ENCODE data around the gene FBXO30.

FBXO30 gene

DNA sequence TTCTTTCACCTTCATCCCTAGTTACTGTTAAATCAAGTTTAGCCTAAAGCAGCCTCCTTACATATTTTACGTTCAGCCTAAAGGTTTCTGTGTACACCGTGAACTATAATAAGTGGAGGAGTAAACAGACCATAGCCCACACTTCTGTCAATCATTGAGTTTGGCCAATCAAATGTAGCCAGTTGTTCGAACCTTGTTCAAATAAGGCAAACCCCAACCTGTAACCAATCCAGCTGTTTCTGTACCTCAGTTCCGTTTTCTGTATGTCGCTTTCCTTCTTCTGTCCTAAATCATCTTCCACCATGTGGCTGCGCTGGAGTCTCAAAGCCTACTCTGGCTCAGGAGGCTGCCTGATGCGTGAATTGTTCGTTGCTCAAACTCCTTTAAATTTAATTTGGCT is 1.8 kb upstream of the FBXO30 start:
- no peak for DNase-seq (ENCODE audit: low spot score)

GRCh38 chr6:145815309-145816274 is 997 bp upstream of the FBXO30 start:
- peak; percentile 56 for DNase-seq (ENCODE audit: low spot score)

GRCh38 chr6:145814035-145814500 is 527 bp downstream of the FBXO30 start:
- DNase-seq (ENCODE audit: low spot score), result peak; percentile 28

DNA sequence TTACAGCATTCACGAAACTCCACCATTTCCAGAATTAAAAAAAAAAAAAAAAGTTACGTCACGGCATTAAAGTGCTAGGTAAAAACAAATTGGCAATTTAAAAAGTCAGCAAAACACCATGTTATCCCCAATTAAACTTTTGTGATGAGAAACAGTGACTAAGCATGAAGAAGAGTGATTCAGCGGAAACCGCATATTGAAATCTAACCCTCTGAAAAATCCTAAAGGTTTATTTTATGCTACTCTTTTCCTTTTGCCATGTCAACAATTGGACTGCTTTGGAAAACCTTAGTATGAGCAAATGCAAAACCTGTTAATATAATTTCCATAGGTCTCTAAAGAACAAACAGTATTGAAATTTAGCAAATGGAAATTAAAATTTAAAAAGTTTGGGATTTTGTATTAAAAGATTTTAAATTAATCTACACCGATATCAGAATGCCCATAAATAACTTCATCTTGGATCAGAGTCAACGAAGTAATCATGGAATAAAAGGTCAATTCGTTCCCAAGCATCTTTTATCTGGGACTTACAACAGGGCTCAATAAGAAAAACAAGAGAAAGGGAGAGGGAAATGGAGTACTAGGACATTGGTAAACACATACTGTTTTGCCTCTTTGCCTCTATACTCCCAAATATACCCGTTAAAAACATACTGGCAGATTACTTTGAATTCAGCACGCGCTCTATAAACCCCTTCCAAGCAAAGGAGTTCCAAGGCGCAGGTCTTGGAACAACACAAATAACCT is 1.1 kb downstream of the FBXO30 start:
- DNase-seq (ENCODE audit: low spot score), result no peak

DNA sequence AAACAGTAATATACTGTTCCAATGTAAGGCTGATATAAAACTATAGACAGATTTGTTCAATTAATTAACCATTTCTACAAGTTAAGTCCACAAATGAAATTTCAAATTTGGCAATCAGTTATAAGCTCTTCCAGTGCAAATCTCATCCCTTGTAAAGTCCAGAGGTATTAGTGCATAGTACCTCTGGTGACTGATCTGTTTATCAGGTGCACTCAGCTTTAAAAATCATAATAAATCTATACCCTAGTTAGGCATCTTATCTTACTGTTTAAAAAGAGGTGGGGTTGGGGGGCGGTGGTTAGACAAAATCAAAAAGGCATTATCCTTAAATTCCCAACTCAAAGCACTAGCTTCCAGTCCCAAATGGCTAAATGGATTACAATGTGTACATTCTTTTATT is 2.9 kb downstream of the FBXO30 start:
- DNase-seq (ENCODE audit: low spot score), result no peak

- no peak for DNase-seq (ENCODE audit: low spot score)
Observed at GRCh38 chr6:145809785-145810184, 4.8 kb downstream of the FBXO30 start.

DNA sequence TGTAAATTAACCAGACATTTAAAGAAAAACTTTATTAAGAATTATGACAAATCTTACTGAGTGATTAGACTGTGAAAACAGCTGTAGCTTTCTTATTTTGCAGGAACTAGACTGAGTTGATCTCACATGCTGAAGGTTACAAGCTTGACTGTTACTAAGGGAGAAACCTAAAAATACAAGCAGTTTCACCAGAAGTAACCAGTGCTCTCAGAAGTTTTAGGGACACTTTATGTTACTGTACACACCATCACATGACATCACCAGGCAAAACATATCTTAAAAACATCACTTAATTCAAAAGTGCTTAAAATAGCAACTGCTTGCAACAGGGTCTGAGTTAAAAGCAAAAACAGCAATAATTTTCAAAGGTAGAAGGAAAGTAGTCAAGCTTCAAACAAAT is 5.4 kb downstream of the FBXO30 start:
- DNase-seq (ENCODE audit: low spot score), result no peak

DNA sequence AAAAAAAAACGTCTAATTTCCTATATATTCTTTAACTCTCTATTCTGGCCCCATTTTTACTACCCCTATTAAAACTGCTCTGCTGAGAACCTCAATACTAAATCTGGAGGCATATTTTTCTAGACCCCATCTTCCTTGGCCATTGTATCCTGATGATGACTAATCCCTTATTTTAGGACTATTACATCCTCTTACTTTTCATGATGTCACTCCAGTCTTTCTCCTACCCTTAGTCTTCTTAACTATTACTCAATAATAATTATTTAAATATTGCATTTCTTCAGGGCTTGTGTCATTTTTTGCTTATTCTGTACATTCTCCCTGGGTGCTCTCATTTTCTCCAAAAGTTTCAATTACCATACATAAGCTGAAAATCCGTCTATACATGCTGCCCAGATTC is 6.4 kb downstream of the FBXO30 start:
- DNase-seq (ENCODE audit: low spot score), result no peak

DNA sequence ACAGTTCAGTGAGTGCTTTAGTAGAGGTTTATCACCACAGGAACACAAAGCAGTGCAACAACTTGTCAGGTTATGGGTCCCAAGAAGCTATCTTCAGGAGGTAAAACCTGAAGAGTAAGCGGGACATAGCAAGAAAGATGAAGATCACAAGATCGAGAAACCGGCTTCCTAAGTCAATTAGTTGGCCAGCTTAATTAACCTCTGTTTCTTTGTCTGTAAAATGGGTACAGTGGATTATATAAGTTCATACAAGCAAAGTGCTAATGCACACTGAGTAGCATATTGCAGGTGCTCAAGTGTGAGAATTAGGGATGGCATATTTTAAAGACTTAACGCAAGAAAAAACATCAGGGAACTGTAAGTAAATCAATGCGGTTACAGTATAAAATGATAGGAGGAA is 12.5 kb downstream of the FBXO30 start:
- no peak for DNase-seq (ENCODE audit: low spot score)

GRCh38 chr6:145801021-145801420 is 13.6 kb downstream of the FBXO30 start:
- no peak for DNase-seq (ENCODE audit: low spot score)

GRCh38 chr6:145798530-145798929 is 16.1 kb downstream of the FBXO30 start:
- DNase-seq (ENCODE audit: low spot score), result peak; percentile 20

DNA sequence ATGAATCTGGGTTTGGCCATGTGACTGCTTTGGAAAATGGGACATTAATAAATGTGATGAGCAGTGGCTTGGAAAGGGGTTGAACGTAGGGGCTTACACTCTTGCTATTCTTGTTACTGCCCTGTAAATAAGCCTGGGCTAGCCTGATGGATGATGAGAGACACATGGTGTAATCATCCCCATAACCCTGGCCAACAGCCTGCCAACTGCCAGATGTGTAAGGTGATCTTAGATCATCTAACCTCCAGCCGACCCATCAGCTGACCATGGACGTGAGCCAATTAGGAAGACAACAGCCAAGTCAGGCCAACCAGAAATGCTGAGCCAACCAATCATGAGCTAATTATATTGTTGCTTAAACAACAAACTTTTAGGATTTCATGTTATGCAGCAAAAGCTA is 25.2 kb downstream of the FBXO30 start:
- no peak for DNase-seq (ENCODE audit: low spot score)

DNA sequence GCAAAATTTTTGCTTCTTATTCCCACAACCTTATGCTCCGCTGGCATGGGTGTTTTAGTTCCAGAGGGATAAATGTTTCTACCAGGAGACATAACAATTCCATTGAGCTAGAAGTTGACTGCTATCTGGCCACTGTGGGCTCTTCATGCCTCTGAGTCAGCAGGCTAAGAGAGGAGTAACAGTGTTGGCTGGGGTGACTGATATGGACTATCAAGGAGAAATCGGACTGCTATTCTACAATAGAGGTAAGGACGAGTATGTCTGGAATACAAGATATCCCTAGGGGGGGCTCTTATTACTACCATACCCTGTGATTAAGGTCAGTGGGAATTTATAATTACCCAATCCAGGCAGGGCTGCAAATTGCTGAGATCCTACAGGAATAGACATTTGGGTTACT is 26.9 kb downstream of the FBXO30 start:
- DNase-seq (ENCODE audit: low spot score), result no peak

DNA sequence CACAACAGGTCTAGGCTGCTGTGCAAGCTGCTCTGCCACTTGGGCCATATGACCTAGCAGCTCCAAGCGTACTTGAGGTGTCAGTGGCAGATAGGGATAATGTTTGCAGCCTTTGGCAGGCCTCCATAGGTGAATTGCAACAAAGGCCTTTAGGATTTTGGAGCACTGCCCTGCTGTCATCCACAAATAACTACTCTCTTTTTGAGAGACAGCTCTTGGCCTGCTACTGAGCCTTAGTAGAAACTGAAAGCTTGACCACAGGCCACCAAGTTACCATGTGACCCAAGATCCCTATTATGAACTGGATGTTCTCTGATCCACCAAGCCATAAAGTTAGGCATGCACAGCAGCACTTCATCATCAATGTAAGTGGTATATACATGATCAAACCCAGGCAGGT is 29.9 kb downstream of the FBXO30 start:
- no peak for DNase-seq (ENCODE audit: low spot score)

- DNase-seq (ENCODE audit: low spot score), result no peak
Observed at GRCh38 chr6:145783796-145784195, 30.8 kb downstream of the FBXO30 start.

DNA sequence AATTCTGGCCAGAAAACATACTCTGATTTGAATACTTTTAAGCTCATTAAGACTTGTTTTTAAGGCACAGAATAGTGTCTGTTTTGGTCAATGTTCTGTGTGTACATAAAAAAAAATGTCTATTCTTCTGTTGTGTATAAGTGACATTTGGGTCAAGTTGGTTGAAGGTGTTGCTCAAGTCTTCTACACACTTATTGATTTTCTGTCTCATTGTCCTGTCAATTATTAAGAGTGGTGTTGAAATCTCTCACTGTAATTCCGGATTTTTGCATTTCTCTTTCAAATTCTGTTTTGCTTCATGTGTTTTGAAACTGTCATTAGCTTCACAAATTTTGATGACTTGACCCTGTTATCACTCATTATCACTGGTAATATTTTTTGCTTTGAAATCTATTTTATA is 41.7 kb downstream of the FBXO30 start:
- DNase-seq (ENCODE audit: low spot score), result no peak

DNA sequence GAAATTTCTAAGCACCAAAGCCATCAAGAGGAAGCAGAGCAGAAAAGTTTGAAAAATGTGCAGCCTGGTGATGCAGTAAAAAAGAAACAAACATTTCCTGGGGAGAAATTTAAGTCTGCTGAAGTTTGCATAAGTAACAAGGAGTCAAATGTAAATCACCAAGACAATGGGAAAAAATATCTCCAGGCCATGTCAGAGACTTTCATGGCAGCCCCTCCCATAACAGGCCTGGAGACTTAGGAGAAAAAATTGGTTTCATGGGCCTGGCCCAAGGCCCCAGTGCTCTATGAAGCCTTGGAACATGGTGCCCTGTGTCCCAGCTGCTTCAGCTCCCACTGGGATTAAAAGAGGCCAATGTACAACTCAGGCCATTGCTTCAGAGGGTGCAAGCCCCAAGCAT is 49.1 kb downstream of the FBXO30 start:
- no peak for DNase-seq (ENCODE audit: low spot score)

DNA sequence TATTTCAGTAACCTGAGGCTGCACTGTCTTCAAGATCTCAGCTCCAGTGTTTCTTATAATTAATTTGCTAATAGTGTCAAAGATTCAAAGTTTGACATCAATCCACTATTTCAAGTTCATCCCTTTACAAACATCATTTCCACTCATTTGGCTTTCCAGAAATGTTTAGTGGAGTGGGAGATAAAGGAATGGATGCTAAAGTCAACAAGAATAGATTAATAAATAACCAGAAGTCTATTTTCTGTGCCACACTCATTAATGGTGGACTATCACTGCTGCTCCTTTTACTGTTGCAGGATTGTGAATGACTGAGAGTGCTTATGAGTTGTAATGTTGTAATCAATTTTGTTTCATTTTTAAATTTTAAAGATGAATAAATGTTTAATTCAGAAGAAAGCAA is 50.9 kb downstream of the FBXO30 start:
- DNase-seq (ENCODE audit: low spot score), result no peak

GRCh38 chr6:145761584-145761983 is 53.0 kb downstream of the FBXO30 start:
- DNase-seq (ENCODE audit: low spot score), result no peak

- no peak for DNase-seq (ENCODE audit: low spot score)
Observed at GRCh38 chr6:145758113-145758512, 56.5 kb downstream of the FBXO30 start.

DNA sequence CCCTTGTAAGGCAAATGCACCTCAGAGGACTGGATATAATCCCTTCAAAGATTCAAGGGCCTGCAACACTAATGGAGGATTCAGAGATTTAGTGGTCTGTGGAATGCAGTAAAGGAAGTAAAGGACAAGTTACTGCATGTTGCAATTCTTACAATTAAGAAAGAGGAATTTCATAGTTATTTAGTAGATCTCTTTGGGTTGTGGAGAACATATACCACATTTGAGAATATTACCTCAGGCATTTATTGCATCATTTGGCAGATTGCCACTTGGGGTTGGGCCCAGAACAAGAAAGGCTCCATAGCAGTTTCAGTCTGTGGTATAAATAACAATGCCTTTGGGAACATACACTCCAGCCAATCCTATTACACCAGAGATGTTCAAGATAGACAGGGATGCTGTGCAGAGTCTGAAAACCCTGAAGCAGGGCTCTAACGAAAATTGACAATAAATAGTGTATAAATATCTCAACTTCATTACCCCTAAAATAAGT is 58.4 kb downstream of the FBXO30 start:
- no peak for DNase-seq (ENCODE audit: low spot score)

GRCh38 chr6:145755682-145756081 is 58.9 kb downstream of the FBXO30 start:
- no peak for DNase-seq (ENCODE audit: low spot score)

DNA sequence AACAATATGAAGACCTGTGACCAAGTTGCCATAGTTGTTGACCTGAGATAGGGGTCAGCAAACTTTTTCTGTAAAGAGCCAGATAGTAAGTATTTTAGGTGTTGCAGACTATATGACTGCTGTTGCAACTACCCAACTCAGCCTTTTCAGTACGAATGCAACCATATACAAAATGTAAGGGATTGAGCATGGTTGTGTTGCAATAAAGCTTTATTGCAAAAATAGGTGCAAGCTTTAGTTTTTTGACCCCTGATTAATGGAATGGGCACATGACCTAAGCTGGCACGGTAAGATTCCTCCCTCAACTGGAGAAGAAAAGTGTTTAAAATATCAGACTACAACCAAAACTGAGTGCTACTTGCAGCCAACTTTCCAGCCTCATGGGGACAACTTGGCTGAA is 62.0 kb downstream of the FBXO30 start:
- no peak for DNase-seq (ENCODE audit: low spot score)

Data from iPS-NIHi11 (cell line).